HG03103 (cell line): ENCODE measurements around the gene DTD2.
"Not testable (repeated sequence)": the region's sequence is repeated elsewhere in the genome, so short reads cannot be mapped to it uniquely, and the experiment has no call there.

Source experiments
- ATAC-seq: cut with Tn5 transposase; IDR thresholded peaks from one replicate; pipeline ENCODE4 v1.9.1; 2021; ENCODE audit warnings: low read depth; ENCODE audit not compliant: unreplicated experiment

The DTD2 gene

DNA sequence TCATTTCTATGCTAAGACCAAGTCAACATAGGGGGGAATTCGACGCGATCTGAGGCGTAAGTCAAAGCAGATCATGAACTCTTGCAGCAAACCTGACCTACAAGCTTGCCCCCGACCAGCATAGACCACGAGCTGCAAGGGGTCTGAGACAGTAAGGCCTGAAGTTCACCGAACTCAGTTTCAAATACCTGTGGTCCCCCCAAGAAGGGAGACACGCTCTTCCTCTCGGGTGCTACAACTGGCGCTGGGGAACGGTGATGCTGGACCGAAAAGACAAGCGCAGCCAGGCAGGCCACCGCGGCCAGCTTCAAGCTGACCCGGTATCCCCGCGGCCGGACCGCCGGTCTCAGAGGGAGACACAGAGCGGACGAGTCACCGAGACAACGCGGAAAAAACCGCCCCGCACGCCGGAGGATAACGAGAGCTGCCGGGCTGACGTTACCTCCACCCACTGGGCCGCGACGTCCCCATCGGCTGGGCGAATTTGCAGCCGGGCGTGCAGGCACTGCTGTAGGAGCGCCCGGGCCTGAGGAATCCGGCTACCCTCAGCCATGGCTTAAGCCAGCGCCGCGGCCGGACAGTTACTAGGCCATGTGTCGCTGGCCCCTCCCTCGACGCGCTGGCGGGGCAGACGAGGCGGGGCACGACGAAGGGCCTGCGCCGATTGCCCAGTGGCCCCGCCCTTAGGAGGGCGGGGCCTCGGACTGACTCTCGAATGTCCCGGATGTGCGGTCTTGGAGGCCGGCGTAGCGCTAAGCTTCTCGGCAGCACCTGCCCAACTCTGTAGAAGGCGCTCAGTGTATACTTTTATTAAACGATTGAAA is at the start of gene DTD2:
TSS of gene DTD2 (minus strand) at position 666 of the 824 bp plus-strand sequence. CDS start at position 553, 113 bp downstream.
- peak; percentile 94 for ATAC-seq

DNA sequence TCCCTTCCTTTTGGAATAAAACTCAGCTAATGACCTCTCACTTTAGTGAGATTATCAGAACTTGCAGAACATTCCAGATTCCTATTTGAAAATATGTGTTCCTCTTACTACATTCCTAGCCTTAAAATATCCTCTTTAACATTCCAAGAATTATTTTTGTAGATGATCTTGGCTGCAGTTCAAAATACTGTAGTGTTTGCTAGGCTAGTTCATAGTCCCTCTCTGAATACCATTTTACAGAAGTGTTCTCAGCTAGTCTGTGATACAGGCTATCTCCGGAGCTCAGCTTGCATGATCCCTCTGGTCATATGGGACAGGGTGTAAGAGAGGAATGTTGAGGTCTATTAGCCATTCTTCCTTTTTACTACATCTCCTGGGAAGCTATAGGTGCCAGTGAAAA is 48.1 kb upstream of the DTD2 start:
- no peak for ATAC-seq

DNA sequence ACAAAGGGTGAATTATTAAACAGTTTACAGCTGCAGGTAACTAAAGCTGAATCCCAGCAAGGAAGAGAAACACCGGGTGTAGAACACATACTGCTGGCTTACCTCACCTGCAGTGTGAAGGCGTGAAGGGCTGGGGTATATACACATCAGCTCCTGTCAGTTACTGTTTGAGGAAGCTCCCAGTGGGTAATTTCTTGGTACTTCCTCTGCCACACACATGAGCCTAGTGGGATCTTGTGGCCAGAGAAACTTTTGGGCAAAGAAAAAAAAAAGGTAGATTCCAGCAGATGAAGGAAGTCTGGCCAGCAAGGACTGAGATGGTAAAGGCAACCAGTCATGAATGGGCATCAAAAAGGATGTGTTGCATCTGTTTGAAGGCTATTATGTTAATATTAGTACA is 44.6 kb upstream of the DTD2 start:
- ATAC-seq: no peak

DNA sequence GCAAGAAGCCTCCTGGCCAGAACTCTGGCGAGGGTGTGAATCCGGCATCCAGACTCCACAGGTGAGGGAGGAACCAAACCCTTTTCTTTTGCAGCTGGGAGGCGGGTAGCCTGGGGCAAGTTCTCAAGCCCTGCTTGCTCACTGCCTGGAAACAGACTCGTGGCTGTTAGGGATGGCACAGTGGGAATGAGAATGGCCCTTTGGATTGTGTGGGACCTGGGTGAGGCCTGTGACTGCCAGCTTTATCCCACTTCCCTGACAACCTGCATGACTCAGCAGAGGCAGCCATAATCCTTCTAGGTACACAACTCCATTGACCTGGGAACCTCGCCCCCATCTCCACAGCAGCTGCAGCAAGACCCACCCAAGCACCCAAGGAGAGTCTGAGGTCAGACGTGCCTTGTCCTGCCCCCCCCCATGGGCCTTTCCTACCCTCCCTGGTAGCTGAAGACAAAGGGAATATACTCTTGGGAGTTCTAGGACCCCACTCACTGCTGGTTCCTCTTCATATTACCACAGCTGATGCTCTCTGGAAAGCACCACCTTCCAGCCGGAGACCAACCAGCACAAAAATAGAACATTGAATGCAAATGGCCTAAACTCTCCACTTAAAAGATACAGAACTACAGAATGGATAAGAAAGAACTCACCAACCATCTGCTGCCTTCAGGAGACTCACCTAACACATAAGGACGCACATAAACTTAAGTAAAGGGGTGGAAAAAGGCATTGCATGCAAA is 35.6 kb upstream of the DTD2 start:
- ATAC-seq: no peak

DNA sequence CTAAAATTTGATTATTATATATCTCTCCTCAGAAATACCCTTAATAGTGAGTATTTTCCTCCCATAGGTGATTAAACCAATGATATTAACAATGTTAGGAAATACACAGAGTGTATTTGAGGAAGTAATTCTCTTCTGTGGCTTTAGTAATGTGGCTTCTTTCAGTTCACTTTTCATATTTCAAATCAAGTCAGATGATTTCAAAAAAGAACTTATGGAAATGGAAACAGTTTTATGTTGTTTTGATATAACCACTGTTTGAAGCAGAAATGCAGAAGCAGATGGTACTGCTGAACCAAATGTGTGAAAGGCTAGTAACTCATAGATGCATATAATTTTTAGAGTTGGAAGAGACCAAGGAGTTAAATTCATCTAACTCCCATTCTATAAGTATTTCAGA is 32.4 kb upstream of the DTD2 start:
- ATAC-seq: peak; percentile 66

DNA sequence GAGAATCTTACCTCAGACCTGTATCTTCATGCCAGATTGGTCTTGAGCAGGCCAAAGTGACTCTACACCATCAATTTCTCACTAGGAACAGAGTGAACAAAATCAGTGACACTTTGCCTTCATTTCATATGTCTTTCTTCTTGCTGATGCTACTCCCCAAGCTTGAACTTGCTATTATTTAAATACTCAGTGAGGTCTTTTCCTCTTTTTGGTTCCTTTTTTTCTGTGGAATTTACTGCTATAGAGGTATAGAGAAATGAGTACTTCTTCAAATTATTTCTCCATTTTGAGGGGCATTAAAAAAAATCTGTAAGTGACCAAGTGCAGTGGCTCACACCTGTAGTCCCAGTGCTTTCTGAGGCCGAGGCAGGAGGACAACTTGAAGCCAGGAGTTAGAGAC is 30.6 kb upstream of the DTD2 start, which contains the start of gene GPR33:
TSS of gene GPR33 (minus strand) at position 154 of the 400 bp plus-strand sequence. CDS start 4,074 bp downstream, outside the sequence.
- ATAC-seq: no peak

DNA sequence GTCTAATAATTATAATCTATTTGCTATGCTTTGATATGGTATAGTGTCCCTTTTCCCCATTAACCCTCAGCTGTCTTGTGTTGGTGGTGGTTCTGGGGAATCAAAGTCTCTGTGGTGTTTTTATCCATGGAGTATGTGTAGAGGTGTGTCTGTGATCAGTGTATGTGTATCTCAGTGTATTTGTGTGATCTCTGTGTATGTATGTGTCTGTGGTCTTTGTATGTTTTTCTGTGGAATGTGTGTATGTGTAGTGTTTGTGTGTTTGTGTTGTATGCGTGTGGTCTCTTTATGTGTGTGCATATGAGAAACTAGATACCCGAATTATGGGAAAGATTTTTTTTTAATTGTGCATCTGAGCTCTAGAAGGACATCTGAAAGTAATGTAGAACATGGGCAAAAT is 29.5 kb upstream of the DTD2 start:
- ATAC-seq: no peak

DNA sequence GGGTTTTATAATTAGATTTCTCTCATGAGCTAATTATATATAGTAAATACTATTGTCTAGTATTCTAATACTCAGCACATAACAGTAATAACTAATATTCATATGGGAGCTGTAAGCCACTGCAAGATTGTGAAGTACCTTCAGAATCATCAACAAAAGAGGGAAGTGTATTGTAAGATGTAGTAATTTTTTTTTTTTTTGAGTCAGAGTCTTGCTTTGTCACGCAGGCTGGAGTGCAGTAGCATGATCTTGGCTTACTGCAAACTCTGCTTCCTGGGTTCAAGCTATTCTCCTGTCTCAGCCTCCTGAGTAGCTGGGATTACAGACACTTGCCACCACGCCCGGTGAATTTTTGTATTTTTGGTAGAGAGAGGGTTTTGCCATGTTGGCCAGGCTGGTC is 27.4 kb upstream of the DTD2 start:
- ATAC-seq: no peak

DNA sequence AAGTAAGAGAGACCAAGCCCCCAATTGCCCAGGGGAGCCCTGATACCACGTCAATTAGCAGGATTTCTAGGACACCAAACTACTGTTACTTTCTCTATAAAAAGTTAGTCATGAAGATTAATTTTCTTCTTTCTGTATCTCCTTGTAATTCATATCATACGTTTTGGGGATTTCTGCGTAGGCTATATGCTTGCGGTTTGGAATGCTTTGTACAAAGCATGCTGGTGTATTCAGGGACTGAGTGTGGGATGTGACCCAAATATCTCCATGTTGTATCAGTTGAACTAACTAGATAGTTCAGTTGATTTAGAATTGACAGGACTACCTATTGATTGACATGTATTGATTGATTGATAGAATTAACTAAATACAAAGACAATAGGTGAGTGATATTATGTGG is 22.9 kb upstream of the DTD2 start:
- no peak for ATAC-seq

DNA sequence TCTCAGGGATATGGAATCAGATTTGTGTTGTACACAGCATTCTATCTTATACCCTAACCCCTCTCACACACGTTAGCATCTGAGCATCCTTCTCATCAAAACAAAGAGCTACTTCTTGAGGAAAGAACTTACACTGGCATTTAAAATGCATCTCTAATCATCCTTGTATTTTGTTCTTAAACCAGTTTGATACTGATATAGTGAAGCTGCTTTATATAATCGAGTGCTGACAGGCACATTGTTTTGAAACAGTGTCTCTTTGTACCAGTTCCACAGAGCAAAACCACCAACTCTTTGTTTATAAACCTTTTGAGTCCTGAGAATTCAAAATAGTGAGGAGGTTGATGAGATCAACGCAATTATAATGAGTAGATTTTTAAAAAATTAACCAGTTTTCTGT is 21.7 kb upstream of the DTD2 start:
- no peak for ATAC-seq

DNA sequence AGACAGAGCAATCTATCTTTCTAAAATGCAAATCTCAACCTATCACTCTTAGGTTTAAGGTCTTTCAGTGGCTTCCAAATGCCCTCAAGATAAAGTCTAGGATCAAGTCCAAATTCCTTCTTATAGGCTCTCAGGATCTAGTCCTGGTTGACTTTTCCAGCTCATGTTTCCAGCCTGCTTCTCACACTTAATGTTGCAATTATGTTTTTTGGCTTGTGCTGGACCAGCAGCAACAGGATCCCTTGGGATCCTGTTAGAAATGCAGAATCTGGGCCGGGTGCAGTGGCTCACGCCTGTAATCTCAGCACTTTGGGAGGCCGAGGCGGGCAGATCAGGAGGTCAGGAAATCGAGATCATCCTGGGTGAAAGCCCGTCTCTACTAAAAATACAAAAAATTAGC is 19.9 kb upstream of the DTD2 start:
- no peak for ATAC-seq

DNA sequence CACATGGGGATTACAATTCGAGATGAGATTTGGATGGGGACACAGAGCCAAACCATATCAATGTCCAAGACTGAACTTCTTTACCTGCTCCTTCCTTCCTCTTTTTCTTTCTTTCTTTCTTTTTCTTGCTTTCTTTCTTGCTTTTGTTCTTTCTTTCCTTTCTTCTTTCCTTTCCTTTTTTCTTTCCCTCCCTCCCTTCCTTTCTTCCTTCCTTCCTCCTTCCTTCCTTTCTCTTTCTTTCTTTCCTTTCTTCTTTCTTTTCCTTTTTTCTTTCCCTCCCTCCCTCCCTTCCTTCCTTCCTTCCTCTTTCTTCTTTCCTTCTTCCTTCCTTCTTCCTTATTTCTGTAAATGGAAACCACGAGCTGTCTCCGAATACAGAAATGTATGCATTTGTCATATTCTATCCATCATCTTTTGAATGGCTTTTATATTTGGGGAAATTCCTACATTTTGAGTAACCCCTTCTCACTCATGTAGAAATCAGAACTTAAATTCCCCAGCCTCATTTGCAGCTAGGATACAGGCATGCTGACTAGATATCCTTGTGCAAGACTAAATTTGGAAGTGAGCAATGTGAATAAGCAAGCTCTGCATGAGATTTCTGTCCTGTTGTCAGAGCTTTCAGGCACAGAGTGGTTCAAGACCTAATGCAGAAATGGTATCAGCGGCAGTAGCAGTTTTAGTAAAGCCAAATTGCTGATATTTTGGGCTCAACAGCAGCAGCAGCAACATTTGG is 19.0 kb upstream of the DTD2 start:
- ATAC-seq: no peak

DNA sequence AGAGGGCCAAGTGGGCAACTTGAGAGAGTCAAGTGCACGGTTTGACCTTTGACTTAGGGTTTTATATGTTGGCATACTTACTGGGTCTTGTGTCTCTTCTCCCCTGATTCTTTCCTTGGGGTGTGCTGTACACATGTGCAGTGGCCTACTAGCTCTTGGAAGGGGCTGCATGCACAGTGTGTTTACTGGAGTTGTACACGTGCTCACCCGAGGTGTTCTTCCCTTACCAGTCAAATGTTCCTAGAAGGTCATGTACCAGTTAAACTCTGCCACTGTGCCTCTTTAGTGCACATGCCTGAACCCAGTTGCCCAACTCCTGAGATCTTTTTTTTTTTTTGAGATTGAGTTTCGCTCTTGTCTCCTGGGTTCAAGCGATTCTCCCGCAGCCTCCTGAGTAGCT is 9.2 kb upstream of the DTD2 start:
- ATAC-seq: no peak

DNA sequence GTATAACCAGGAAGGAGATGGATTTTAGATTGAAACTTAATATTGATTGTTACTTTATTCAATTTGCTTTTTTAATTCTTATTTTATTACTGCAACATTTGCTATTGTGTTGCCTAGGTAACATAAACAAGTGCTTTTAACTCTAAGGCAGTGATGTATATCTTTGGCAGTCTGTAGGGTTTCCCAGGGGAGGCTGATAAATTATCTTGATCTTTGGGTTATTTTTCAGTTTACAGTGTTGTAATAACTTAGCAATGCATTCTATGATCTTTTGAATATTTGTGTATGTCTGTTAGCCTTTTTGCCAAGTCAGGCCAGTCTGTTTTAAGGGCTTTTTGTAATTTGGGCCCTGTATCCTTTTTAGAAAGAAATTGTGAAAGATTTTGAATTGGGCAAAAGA is 7.8 kb upstream of the DTD2 start:
- no peak for ATAC-seq

DNA sequence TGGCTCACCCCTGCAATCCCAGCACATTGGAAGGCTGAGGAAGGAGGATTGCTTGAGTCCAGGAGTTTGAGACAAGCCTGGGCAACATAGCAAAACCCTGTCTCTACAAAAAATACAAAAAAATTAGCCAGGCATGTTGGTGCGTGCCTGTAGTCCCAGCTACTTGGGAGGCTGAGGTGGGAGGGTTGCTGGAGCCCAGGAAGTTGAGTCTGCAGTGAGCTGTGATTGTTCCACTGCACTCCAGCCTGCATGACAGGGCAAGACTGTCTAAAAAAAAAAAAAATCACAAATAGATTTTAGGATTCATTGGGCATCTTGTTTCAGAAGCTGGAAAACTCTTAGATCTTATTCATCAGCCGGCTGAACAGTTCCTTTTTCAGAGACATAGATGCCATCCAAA is 5.1 kb upstream of the DTD2 start:
- not testable (repeated sequence) for ATAC-seq

DNA sequence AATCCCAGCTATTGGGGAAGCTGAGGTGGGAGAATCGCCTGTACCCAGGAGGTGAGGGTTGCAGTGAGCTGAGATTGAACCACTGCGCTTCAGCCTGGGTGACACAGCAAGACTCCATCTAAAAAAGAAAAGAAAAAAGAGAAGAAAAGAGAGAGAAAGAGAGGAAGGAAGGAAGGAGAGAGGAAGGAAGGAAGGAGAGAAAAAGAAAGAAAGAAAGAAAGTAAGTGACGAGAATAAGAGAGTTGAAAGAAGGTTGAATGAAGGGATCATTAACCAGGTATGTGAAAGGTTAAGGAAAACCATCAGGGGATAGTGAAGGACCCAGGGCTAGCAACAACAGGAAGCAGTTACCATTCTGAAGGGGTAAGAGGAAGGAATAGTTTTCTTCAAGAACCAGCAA is 4.2 kb upstream of the DTD2 start:
- ATAC-seq: no peak

DNA sequence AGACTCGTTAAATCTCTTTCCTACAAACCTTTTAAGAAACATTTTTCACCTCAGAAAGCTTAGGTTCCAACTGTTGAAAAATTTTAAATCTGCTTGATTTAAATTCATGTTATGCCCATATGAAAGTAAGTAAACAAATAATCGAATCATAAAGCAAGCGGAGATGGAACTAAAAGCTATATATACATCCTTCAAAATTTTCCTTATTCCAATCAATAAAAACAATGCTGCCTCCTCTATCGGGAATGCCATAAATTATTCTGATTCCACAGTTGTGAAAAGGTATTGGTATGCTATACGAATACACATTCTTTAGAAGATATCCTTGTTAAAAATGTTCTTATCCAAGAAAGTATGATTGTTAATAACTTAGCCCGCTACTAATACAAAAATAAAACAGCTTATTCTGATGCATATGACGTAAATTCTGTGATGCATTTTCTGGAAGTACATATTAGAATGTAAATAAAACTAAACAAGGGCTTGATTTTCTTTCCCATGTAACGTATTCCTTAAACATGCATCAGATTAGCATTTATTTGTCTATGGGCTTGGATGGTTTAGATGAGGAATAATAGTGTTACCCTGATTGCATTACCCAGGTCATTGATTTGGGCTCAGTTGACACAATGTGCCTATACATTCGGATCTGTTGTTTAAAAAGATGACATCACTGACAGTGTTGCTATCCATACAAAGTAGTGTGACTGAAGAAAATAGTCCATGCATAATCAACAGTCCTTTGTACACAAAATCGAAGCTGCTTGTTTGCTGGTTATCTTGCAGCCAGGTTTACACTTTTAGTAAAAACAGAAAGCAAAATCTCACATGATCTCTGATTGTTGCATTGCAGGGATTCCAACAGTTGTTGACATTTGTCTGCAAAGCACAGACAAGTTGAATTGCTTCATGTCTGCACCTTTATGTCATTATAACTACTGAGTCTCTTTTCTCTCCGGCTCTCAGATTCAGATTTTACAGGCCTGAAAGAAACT is 656 bp upstream of the DTD2 start:
- ATAC-seq: no peak

DNA sequence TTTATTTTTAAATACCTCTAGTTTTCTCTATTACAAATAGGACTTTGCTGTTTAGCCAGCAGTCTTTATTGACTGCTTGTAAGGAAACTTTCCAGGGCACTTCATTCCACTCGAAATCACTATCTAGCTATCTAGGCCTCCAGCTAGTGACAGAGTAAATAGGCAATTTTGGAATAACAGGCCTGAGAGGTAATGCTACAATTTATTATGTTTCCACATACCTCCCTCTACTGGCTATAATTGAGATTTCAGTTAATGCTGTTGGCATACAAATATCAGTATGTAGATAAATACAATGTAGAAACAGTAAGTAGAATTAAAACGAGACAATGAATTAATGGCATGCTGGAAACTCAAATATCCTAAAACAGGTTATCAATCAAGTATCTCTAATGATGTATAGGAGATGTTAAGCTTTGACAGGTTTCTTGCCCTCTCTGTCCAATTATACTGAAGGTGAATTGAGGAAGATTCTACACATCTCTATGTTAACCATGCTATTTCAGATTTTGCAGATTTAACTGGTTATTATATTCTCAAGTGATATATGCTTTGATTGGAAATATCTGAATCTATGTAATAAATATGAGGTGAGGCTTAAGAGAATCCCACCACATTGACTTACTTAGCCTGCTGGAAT is 7.2 kb downstream of the DTD2 start:
- ATAC-seq: no peak

DNA sequence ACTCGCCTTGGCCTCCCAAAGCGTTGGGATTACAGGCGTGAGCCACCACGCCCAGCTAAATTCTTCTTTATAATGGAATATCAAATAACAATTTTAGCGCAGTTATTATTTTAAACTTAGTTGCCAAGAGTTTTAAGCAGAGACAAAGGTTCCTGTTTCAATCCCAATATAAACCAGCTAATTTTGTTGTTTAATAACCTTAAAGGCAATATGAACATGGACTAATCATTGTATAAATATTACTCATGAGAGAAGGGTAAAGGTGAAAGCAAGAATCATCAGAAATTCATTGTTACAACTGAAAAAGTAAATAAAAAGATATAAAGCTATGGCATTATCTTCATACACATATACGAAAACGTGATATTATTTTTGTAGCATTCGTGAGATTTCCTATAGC is 8.2 kb downstream of the DTD2 start:
- ATAC-seq: no peak

DNA sequence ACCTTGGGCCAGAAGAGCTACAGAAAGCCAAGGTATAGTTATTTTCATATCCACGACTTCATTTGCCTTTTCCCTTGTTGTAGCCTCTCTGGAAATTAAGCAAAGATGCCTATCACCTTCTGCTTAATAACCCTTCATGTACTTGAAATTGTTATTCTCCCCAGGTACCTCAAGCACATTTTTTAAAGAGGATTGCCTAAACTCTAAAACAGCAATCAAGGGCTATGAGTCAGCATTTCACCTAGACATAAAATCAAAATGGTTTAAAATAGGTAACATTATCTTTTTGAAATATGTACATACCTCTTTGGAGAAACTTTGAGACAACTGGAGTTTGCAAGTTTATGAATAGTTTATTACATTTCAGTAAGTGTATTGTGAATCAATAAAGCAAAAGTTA is 11.6 kb downstream of the DTD2 start:
- ATAC-seq: no peak
